ENCODE results near the gene TEX44. TPM values are rescaled to one million over a fixed set of nuclear protein-coding genes. Genes with fewer than 3 reads are reported as not detected.

Gene TEX44
- total and polyA plus RNA-seq, 2 of the 13 experiments (the other 11 are each of a cell fraction or from before 2014, with no cell fraction given) = not detected

- TF ChIP-seq ZNF329 (CRISPR knock-in tag; IDR thresholded peaks at IDR 0.05; ENCODE audit: low read depth) (no peak), KLF9 (CRISPR knock-in tag; IDR thresholded peaks at IDR 0.05; ENCODE audit: low read depth) (no peak), ZNF772 (CRISPR knock-in tag; IDR thresholded peaks at IDR 0.05) (no peak), WIZ (CRISPR knock-in tag; IDR thresholded peaks at IDR 0.05) (no peak), ZNF121 (CRISPR knock-in tag; IDR thresholded peaks at IDR 0.05) (peak; percentile 89), ZFP41 (CRISPR knock-in tag; IDR thresholded peaks at IDR 0.05; ENCODE audit: borderline replicate concordance) (no peak), ZNF564 (CRISPR knock-in tag; IDR thresholded peaks at IDR 0.05) (no peak), ZNF629 (CRISPR knock-in tag; conservative IDR thresholded peaks at IDR 0.05) (0 out of 2 replicates have a peak, but pooled peaks have one; percentile 9), TCF12 (IDR thresholded peaks at IDR 0.05) (no peak), TCF12 (CRISPR knock-in tag; IDR thresholded peaks at IDR 0.05) (no peak), IKZF1 (IDR thresholded peaks at IDR 0.05) (no peak), SPEN (CRISPR knock-in tag; IDR thresholded peaks at IDR 0.05; ENCODE audit: low read depth) (no peak), ZNF274 (CRISPR knock-in tag; IDR thresholded peaks at IDR 0.05) (no peak), ZNF18 (CRISPR knock-in tag; IDR thresholded peaks at IDR 0.05; ENCODE audit: insufficient replicate concordance) (no peak), ZNF3 (CRISPR knock-in tag; IDR thresholded peaks at IDR 0.05) (peak; percentile 42; the same call in 1 of the 2 replicates), ZNF260 (CRISPR knock-in tag; IDR thresholded peaks at IDR 0.05; ENCODE audit: borderline replicate concordance, low read depth) (no peak), ZSCAN30 (CRISPR knock-in tag; IDR thresholded peaks at IDR 0.05) (no peak), MLLT10 (CRISPR knock-in tag; IDR thresholded peaks at IDR 0.05) (no peak)
- TF ChIP-seq, protein P1, sequence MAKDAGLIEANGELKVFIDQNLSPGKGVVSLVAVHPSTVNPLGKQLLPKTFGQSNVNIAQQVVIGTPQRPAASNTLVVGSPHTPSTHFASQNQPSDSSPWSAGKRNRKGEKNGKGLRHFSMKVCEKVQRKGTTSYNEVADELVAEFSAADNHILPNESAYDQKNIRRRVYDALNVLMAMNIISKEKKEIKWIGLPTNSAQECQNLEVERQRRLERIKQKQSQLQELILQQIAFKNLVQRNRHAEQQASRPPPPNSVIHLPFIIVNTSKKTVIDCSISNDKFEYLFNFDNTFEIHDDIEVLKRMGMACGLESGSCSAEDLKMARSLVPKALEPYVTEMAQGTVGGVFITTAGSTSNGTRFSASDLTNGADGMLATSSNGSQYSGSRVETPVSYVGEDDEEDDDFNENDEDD (CRISPR knock-in tag; IDR thresholded peaks at IDR 0.05; ENCODE audit: borderline replicate concordance) = no peak
- TF ChIP-seq, protein P2, sequence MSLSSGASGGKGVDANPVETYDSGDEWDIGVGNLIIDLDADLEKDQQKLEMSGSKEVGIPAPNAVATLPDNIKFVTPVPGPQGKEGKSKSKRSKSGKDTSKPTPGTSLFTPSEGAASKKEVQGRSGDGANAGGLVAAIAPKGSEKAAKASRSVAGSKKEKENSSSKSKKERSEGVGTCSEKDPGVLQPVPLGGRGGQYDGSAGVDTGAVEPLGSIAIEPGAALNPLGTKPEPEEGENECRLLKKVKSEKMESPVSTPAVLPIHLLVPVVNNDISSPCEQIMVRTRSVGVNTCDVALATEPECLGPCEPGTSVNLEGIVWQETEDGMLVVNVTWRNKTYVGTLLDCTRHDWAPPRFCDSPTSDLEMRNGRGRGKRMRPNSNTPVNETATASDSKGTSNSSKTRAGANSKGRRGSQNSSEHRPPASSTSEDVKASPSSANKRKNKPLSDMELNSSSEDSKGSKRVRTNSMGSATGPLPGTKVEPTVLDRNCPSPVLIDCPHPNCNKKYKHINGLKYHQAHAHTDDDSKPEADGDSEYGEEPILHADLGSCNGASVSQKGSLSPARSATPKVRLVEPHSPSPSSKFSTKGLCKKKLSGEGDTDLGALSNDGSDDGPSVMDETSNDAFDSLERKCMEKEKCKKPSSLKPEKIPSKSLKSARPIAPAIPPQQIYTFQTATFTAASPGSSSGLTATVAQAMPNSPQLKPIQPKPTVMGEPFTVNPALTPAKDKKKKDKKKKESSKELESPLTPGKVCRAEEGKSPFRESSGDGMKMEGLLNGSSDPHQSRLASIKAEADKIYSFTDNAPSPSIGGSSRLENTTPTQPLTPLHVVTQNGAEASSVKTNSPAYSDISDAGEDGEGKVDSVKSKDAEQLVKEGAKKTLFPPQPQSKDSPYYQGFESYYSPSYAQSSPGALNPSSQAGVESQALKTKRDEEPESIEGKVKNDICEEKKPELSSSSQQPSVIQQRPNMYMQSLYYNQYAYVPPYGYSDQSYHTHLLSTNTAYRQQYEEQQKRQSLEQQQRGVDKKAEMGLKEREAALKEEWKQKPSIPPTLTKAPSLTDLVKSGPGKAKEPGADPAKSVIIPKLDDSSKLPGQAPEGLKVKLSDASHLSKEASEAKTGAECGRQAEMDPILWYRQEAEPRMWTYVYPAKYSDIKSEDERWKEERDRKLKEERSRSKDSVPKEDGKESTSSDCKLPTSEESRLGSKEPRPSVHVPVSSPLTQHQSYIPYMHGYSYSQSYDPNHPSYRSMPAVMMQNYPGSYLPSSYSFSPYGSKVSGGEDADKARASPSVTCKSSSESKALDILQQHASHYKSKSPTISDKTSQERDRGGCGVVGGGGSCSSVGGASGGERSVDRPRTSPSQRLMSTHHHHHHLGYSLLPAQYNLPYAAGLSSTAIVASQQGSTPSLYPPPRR (CRISPR knock-in tag; IDR thresholded peaks at IDR 0.05; ENCODE audit: borderline replicate concordance) = no peak
- TF ChIP-seq, protein P3, sequence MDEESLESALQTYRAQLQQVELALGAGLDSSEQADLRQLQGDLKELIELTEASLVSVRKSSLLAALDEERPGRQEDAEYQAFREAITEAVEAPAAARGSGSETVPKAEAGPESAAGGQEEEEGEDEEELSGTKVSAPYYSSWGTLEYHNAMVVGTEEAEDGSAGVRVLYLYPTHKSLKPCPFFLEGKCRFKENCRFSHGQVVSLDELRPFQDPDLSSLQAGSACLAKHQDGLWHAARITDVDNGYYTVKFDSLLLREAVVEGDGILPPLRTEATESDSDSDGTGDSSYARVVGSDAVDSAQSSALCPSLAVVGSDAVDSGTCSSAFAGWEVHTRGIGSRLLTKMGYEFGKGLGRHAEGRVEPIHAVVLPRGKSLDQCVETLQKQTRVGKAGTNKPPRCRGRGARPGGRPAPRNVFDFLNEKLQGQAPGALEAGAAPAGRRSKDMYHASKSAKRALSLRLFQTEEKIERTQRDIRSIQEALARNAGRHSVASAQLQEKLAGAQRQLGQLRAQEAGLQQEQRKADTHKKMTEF (CRISPR knock-in tag; IDR thresholded peaks at IDR 0.05) = no peak
These were observed 24.6 kb downstream of the TEX44 start (continued) for GRCh38 chr2:231617059-231617926.
